Calu3 (cell line): Measurements from ENCODE around the gene KLLN. TPM values are rescaled to one million over a fixed set of nuclear protein-coding genes. Genes with fewer than 3 reads are reported as not detected.
"Not testable (repeated sequence)": the region's sequence is repeated elsewhere in the genome, so short reads cannot be mapped to it uniquely, and the experiment has no call there.

Experiments
- BruUV-seq: library from RNA; stranded (reverse); fragments of 400-500 nt; replicated peaks from 2 replicates; lab custom pipeline; 2021; lab: Mats Ljungman, UMichigan
- CTCF ChIA-PET: fragments of 300-600 bp; sonication (Branson Sonifier 250); formaldehyde crosslinking; loops from one replicate; lab custom pipeline; 2022; ENCODE audit warnings: antibody characterized with exemption; lab: Charles Lee
- DNase-seq: peaks from one replicate; pipeline ENCODE4 v3.0.0; 2022
- H3K27ac Mint-ChIP-seq: one replicate; pipeline ENCODE4 v1.8.0; 2022; ENCODE audit warnings: mixed read lengths; ENCODE audit not compliant: unreplicated experiment
- H3K27me3 Mint-ChIP-seq: one replicate; pipeline ENCODE4 v1.8.0; 2022; ENCODE audit warnings: mixed read lengths; ENCODE audit not compliant: unreplicated experiment
- H3K36me3 Mint-ChIP-seq: one replicate; pipeline ENCODE4 v1.8.0; 2022; ENCODE audit warnings: mild to moderate bottlenecking, moderate library complexity, mixed read lengths; ENCODE audit not compliant: insufficient read depth, unreplicated experiment
- H3K4me1 Mint-ChIP-seq: one replicate; pipeline ENCODE4 v1.8.0; 2022; ENCODE audit warnings: mild to moderate bottlenecking, low read depth, mixed read lengths; ENCODE audit not compliant: unreplicated experiment
- H3K4me3 Mint-ChIP-seq: one replicate; pipeline ENCODE4 v1.8.0; 2022; ENCODE audit warnings: mild to moderate bottlenecking, low read depth, moderate library complexity, mixed read lengths; ENCODE audit not compliant: unreplicated experiment
- H3K9me3 Mint-ChIP-seq: one replicate; pipeline ENCODE4 v1.8.0; 2022; ENCODE audit warnings: low read depth, mixed read lengths; ENCODE audit not compliant: unreplicated experiment
- intact Hi-C: fragments of 100-400 bp; cut with micrococcal nuclease; formaldehyde crosslinking; loops from one replicate; pipeline ENCODE4 v1.10.0; 2022; ENCODE audit not compliant: unreplicated experiment
- total RNA-seq: library from RNA; stranded (reverse); gene quantifications from 2 replicates; pipeline ENCODE4 v1.2.3, GENCODE V29; 2022
- TF ChIP-seq, protein P1 (sequence below): fragments of 200-600 bp; IDR thresholded peaks from one replicate; pipeline ENCODE4 v1.8.0; 2022; ENCODE audit warnings: antibody characterized with exemption; ENCODE audit not compliant: unreplicated experiment

The KLLN gene
- total RNA-seq, 1 experiment from 2014 or later, result 0.52 TPM

DNA sequence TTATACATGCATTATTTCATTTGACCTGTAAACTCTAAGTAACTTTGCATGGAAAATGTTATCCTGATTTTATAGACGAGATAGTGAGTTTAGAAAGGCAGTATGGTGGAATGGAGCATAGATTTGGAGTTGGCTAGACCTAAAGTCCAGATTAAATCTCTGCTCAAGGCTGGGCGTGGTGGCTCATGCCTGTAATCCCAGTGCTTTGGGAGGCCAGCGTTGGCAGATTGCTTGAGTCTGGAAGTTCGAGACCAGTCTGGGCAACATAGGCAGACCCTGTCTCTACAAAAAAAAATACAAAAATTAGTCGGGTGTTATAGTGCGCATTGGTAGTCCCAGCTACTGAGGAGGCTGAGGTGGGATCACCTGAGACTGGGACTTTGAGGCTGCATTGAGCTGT is 9.5 kb upstream of the KLLN start:
- no peaks in the 10 kb centered on the region for H3K27me3 Mint-ChIP-seq
- no peak overlapping the region for H3K27ac Mint-ChIP-seq
- H3K9me3 Mint-ChIP-seq, result no peaks in the 10 kb centered on the region
- H3K4me1 Mint-ChIP-seq, result no peaks in the 10 kb centered on the region
- CTCF ChIA-PET, result interaction anchor here (0.7 kb wide), 1 partner anchor 21 kb away, joined by 4 read pairs; no protein-coding TSS in a partner anchor
- no peaks in the 10 kb centered on the region for H3K36me3 Mint-ChIP-seq
- DNase-seq, result no peak
- H3K4me3 Mint-ChIP-seq, result no peak overlapping the region
- TF ChIP-seq, protein P1, sequence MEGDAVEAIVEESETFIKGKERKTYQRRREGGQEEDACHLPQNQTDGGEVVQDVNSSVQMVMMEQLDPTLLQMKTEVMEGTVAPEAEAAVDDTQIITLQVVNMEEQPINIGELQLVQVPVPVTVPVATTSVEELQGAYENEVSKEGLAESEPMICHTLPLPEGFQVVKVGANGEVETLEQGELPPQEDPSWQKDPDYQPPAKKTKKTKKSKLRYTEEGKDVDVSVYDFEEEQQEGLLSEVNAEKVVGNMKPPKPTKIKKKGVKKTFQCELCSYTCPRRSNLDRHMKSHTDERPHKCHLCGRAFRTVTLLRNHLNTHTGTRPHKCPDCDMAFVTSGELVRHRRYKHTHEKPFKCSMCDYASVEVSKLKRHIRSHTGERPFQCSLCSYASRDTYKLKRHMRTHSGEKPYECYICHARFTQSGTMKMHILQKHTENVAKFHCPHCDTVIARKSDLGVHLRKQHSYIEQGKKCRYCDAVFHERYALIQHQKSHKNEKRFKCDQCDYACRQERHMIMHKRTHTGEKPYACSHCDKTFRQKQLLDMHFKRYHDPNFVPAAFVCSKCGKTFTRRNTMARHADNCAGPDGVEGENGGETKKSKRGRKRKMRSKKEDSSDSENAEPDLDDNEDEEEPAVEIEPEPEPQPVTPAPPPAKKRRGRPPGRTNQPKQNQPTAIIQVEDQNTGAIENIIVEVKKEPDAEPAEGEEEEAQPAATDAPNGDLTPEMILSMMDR, result no peak
- intact Hi-C loops, result no loop called here
- no TSS peak for BruUV-seq

DNA sequence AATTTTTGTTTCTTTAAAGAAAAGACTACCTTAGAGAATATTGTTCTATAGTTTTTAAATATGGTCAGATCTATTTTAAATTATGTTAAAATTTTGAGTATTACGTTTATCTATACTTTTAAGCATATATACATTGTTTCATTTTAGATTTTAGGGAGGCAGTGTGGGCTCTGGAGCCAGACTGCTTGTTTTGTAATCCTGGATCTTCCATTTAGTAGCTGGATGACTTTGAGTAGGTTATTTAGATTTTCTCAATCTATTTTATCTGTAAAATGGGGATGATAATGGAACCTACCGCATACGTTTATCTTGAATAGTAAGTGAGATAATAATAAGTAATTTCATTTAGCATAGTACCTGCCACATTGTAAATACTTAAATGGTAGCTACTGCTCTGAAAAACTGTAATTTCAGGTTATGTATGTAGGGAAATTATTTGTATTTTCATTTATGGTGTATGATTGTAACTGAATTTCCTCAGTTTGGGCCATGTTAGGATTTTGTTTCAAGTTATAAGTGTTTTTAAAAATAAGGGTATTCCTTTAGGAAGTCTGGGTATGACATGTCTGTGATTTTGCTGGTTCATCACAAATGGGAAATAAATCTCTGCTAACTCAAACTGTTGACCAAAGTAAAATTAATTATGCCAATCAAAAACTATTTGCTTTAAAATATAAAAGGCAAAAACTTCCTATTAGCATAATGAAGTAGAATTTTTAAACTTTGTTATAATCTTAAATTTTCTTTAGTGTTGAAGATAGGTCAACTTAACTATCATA is 6.6 kb upstream of the KLLN start:
- DNase-seq, result no peak
- intact Hi-C loops, result loop anchor here (5.0 kb wide), 1 partner anchor 57 kb away; no protein-coding TSS in a partner anchor
- no peaks in the 10 kb centered on the region for H3K4me1 Mint-ChIP-seq
- no peaks in the 10 kb centered on the region for H3K27me3 Mint-ChIP-seq
- CTCF ChIA-PET, result no interaction called here
- no peak overlapping the region for H3K4me3 Mint-ChIP-seq
- TF ChIP-seq, protein P1, result no peak
- no peaks in the 10 kb centered on the region for H3K9me3 Mint-ChIP-seq
- no peak overlapping the region for H3K27ac Mint-ChIP-seq
- no TSS peak for BruUV-seq
- H3K36me3 Mint-ChIP-seq, result peaks cover 11% of the 10 kb centered on the region

DNA sequence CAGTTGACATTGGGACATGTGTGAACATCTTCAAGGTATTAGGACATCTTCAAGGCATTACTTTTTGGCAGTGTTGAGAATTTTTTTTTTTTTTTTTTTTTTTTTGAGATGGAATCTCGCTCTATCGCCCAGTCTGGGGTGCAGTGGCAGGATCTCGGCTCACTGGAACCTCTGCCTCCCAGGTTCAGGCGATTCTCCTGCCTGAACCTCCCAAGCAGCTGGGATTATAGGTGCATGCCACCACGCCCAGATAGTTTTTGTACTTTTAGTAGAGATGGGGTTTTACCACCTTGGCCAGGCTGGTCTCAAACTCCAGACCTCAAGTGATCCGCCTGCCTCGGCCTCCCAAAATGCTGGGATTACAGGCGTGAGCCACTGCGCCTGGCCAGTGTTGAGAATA is 5.8 kb upstream of the KLLN start:
- CTCF ChIA-PET, H3K9me3 Mint-ChIP-seq, H3K27ac Mint-ChIP-seq, H3K4me3 Mint-ChIP-seq, H3K4me1 Mint-ChIP-seq, H3K27me3 Mint-ChIP-seq, DNase-seq, BruUV-seq: not testable (repeated sequence)
- peaks cover 20% of the 10 kb centered on the region for H3K36me3 Mint-ChIP-seq
- intact Hi-C loops, result loop anchor here (5.0 kb wide), 1 partner anchor 58 kb away; no protein-coding TSS in a partner anchor

DNA sequence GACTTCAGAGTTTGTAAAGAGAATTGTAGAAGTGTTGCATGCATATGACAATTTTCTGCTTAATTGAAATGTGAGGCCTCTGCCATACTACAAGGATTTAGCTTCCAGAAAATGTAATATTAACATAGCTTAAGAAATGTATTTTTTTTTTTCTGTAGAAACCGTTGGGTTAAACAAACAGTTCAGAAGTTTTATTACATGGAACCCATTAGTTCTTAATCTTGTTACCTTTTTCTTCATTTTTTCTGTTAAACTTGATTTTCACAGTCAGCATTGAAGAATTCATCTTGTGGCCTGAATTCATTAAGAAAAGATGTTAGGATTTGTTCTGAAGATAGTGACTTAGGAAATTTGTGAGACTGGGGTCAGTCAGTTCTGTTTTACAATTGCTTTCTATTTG is 4.9 kb upstream of the KLLN start:
- no peaks in the 10 kb centered on the region for H3K4me1 Mint-ChIP-seq
- no peak for DNase-seq
- no peak overlapping the region for H3K4me3 Mint-ChIP-seq
- BruUV-seq, result no TSS peak
- TF ChIP-seq, protein P1, result no peak
- CTCF ChIA-PET, result no interaction called here
- intact Hi-C loops, result loop anchor here (5.0 kb wide), 1 partner anchor 59 kb away; no protein-coding TSS in a partner anchor
- peaks cover 28% of the 10 kb centered on the region for H3K36me3 Mint-ChIP-seq
- H3K27me3 Mint-ChIP-seq, result no peaks in the 10 kb centered on the region
- no peaks in the 10 kb centered on the region for H3K9me3 Mint-ChIP-seq
- no peak overlapping the region for H3K27ac Mint-ChIP-seq

DNA sequence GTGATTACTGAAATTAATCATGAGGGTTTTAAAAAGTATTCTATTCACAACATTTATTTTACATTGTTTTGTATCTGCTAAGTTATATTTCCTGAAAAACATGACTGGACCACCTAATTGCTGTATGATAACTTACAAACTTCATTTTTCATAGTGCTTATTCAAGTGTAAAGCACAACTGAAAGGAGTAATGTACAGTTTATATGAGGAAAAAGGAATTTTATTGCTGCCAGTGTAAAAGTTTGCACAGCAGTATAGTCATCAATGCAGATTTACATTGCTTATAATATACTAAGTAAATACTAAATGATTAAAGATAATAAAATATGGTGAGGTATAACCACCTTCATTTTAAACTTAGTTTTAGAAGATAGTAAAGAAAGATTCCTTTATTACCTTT is 4.1 kb upstream of the KLLN start:
- peak overlapping the region; percentile 92 for H3K4me3 Mint-ChIP-seq
- no peak for DNase-seq
- no TSS peak for BruUV-seq
- H3K9me3 Mint-ChIP-seq, result no peaks in the 10 kb centered on the region
- no peaks in the 10 kb centered on the region for H3K4me1 Mint-ChIP-seq
- TF ChIP-seq, protein P1, result no peak
- H3K27me3 Mint-ChIP-seq, result no peaks in the 10 kb centered on the region
- intact Hi-C loops, result loop anchor here (5.0 kb wide), 1 partner anchor 60 kb away; no protein-coding TSS in a partner anchor
- peaks cover 36% of the 10 kb centered on the region for H3K36me3 Mint-ChIP-seq
- H3K27ac Mint-ChIP-seq, result no peak overlapping the region
- CTCF ChIA-PET, result no interaction called here
